Coronary artery (tissue), 2 donors: ENCODE data around the gene C1RL.

Experiments used
- DNase-seq: peaks from one replicate; pipeline ENCODE4 v3.0.0-alpha.2; 2017; ENCODE audit warnings: low spot score
- H3K27ac ChIP-seq, 2 donors: fragments of 200-600 bp; sonication (generic); one replicate each; pipeline ENCODE4 v1.5.1; 2016 to 2019
- H3K4me3 ChIP-seq: fragments of 200-600 bp; sonication (generic); 2 replicates; pipeline ENCODE4 v1.5.1; 2016; ENCODE audit warnings: mild to moderate bottlenecking, moderate library complexity
- CTCF ChIP-seq: fragments of 200-600 bp; sonication (generic); IDR thresholded peaks from one replicate; pipeline ENCODE4 v1.5.1; 2019; ENCODE audit warnings: antibody characterized with exemption

C1RL gene

GRCh38 chr12:7114851-7115250 is 5.8 kb upstream of the C1RL start:
- H3K4me3 ChIP-seq: no peak overlapping the region
- no peak for DNase-seq
- H3K27ac ChIP-seq: no peak overlapping the region

GRCh38 chr12:7114008-7114407 is 5.0 kb upstream of the C1RL start:
- H3K27ac ChIP-seq: no peak overlapping the region
- H3K4me3 ChIP-seq: no peak overlapping the region
- no peak for TF ChIP-seq CTCF
- DNase-seq: no peak

More at GRCh38 chr12:7114851-7115250, 5.8 kb upstream of the C1RL start:
- TF ChIP-seq CTCF: no peak

- TF ChIP-seq CTCF: peak; percentile 74
- Histone ChIP-seq H3K4me3 (no peak overlapping the region), H3K27ac (no peak overlapping the region)
- no peak for DNase-seq
These were observed 4.4 kb upstream of the C1RL start for GRCh38 chr12:7113389-7113871.

- peak overlapping the region in 1 of 2 donors; percentile 39 for H3K27ac ChIP-seq
- no peak overlapping the region for H3K4me3 ChIP-seq
- TF ChIP-seq CTCF: no peak
- no peak for DNase-seq
These were observed 3.0 kb upstream of the C1RL start for GRCh38 chr12:7112041-7112440.

- Histone ChIP-seq H3K4me3 (no peak overlapping the region), H3K27ac (peak overlapping the region in 1 of 2 donors; percentile 16)
- no peak for TF ChIP-seq CTCF
- DNase-seq: no peak
These were observed 1.6 kb upstream of the C1RL start for GRCh38 chr12:7110661-7111060.

- no peak for DNase-seq
- peak overlapping the region; percentile 87 for H3K4me3 ChIP-seq
- H3K27ac ChIP-seq: peak overlapping the region; percentile 90 to 95
- no peak for TF ChIP-seq CTCF
These were observed 532 bp upstream of the C1RL start for GRCh38 chr12:7109572-7109920.

GRCh38 chr12:7108003-7108795 is 815 bp downstream of the C1RL start:
- TF ChIP-seq CTCF: no peak

More at GRCh38 chr12:7108003-7108795, 815 bp downstream of the C1RL start:
- peak; percentile 85 for DNase-seq
- peak overlapping the region; percentile 87 for H3K4me3 ChIP-seq
- H3K27ac ChIP-seq: peak overlapping the region; percentile 90 to 95
